Psoas muscle (tissue), 8 donors: ENCODE data around the gene SARDH. TPM values are rescaled to one million over a fixed set of nuclear protein-coding genes. Genes with fewer than 3 reads are reported as not detected.
A peak's percentile ranks its signal among the peaks of the same experiment; 100 is the strongest.

Experiments
- ATAC-seq, 4 donors: fragments of 200-7000 bp; cut with Tn5 transposase; one replicate each; pipeline ENCODE4 v1.9.1; 2020; ENCODE audit warnings: moderate library complexity in 3 of 4, mild to moderate bottlenecking in 2 of 4
- DNase-seq, 2 donors: peaks; one replicate each; pipeline ENCODE4 v3.0.0-alpha.2; 2020
- H3K27ac ChIP-seq: fragments of 200-600 bp; one replicate; pipeline ENCODE4 v1.8.0; 2022
- H3K27me3 ChIP-seq, 3 donors: fragments of 200-600 bp in 1 of 3; one replicate each; pipeline versions ENCODE4 v1.6.1 to v1.8.0; 2013 to 2022; ENCODE audit warnings: low read length in 2 of 3, mild to moderate bottlenecking in 2 of 3, moderate library complexity in 1 of 3; ENCODE audit not compliant: insufficient read depth in 3 of 3
- H3K36me3 ChIP-seq, 2 donors: fragments of 200-600 bp in 1 of 2; one replicate each; pipeline versions ENCODE4 v1.6.1 to v1.8.0; 2013 to 2022; ENCODE audit warnings: low read depth in 1 of 2, mild to moderate bottlenecking in 1 of 2, moderate library complexity in 1 of 2; ENCODE audit not compliant: insufficient read depth in 1 of 2
- H3K4me1 ChIP-seq: fragments of 200-600 bp; one replicate; pipeline ENCODE4 v1.8.0; 2022
- H3K4me3 ChIP-seq: fragments of 200-600 bp; one replicate; pipeline ENCODE4 v1.8.0; 2022; ENCODE audit warnings: mild to moderate bottlenecking
- H3K9me3 ChIP-seq: fragments of 200-600 bp; one replicate; pipeline ENCODE4 v1.8.0; 2022
- CTCF ChIP-seq: fragments of 200-600 bp; IDR thresholded peaks from one replicate; pipeline ENCODE4 v1.8.0; 2022; ENCODE audit warnings: antibody characterized with exemption
- WGBS, 3 donors: extraction: QIAGEN DNeasy Blood & Tissue Kit; methylation state at CpG; one replicate each; pipeline versions ENCODE4 v1.1.6 to v1.1.7; 2013; 5-methylcytosine and 5-hydroxymethylcytosine counted together
- intact Hi-C, 2 donors: fragments of 100-400 bp; cut with DNase I; formaldehyde crosslinking; loops; one replicate each; pipeline versions ENCODE4 v1.11.0 to v1.14.2; 2022
- polyA plus RNA-seq, 3 donors: library from polyadenylated mRNA; stranded (reverse); fragments of 200-250 nt; gene quantifications; one replicate each; pipeline ENCODE4 v1.2.3, GENCODE V29; 2013
- total RNA-seq, 4 donors: library from RNA; stranded (reverse); fragmentation: NEBNext Ultra II Directional in 2 of 4; extraction: Animal tissue kit (Norgen Biotek cat#: 25700) in 2 of 4; gene quantifications; one replicate each; pipeline versions ENCODE4 v1.2.1 to v1.2.4, GENCODE V29; 2021 to 2023
- donor health status: healthy with polysubstance abuse.
- donor health status: DM: no; HTN: no; CAD: no; lungs with moderate emphysema.
- donor health status: Bipolar disorder and iron deficiency.
- donor health status: healthy.
- donor health status: DM: yes; HTN: yes; CAD: no.
- donor health status: DM: no; HTN: no; CAD: no.
- donor health status: DM: no; HTN: no; CAD: no.
- donor health status: DM: yes; HTN: yes; CAD: no.

The SARDH gene
- total and polyA plus RNA-seq, 7 donors = 0.16 to 2.5 (median 0.62) TPM

DNA sequence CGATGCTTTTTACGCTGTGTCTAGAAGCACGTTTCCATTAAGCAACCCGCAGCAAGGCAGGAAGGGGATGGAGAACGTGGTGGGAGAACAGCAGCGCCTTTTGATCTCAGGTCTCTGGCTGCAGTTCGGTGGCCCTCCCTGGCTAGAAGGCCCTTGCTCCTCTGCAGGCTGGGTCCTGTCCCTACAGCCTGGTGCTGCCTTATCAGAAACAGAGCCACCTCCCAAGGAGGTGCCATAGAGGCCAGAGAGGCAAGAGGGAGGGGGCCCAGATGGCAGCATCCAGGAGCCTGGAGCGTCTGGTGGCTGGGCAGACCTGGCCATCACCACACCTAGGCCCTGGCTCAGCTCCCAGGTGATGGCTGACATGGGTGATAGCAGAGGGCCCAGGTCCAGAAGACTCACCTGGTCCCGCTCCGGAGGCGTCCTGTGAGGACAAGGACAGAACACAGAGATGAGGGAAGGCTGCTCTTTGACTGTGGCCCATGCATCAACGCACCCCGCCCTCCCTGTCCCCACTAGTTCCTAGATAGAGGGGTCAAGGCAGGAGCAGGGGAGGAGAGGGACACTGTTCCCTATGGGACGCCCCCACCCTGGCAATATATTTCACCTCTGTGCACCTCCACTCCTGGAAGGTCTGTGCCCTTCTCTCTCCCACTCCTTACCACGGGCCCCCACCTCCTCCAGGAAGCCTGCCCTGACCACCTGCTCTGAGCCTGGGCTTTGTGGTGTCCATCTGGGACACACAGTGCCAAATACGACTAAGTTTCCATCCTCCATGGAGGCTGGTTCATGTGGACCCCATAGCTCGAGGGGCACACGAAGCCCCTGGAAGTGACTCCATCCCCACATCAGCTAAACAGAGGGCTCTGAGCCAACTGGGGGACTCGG is 41.6 kb upstream of the SARDH start:
- no peaks in the 10 kb centered on the region for H3K36me3 ChIP-seq
- H3K27me3 ChIP-seq = no peaks in the 10 kb centered on the region
- no peaks in the 10 kb centered on the region for H3K4me1 ChIP-seq
- WGBS, 3 donors = 93 to 95% (median 95%) methylated on average over 19 of the region's 19 CpGs
- H3K9me3 ChIP-seq = no peaks in the 10 kb centered on the region
- no peak overlapping the region for H3K4me3 ChIP-seq
- no peak for TF ChIP-seq CTCF
- intact Hi-C loops = no loop called here
- ATAC-seq (no peak), DNase-seq (peak; percentile 9 to 45)
- H3K27ac ChIP-seq = no peak overlapping the region

GRCh38 chr9:133779081-133779480 is 40.9 kb upstream of the SARDH start:
- no peaks in the 10 kb centered on the region for H3K9me3 ChIP-seq
- H3K4me3 ChIP-seq = no peak overlapping the region
- DNase-seq (peak; percentile 0 to 8), ATAC-seq (no peak)
- intact Hi-C loops = no loop called here
- WGBS, 3 donors = 88 to 97% (median 90%) methylated on average over 8 of the region's 8 CpGs
- H3K4me1 ChIP-seq = no peaks in the 10 kb centered on the region
- no peaks in the 10 kb centered on the region for H3K27me3 ChIP-seq
- no peak for TF ChIP-seq CTCF
- H3K36me3 ChIP-seq = no peaks in the 10 kb centered on the region
- no peak overlapping the region for H3K27ac ChIP-seq

DNA sequence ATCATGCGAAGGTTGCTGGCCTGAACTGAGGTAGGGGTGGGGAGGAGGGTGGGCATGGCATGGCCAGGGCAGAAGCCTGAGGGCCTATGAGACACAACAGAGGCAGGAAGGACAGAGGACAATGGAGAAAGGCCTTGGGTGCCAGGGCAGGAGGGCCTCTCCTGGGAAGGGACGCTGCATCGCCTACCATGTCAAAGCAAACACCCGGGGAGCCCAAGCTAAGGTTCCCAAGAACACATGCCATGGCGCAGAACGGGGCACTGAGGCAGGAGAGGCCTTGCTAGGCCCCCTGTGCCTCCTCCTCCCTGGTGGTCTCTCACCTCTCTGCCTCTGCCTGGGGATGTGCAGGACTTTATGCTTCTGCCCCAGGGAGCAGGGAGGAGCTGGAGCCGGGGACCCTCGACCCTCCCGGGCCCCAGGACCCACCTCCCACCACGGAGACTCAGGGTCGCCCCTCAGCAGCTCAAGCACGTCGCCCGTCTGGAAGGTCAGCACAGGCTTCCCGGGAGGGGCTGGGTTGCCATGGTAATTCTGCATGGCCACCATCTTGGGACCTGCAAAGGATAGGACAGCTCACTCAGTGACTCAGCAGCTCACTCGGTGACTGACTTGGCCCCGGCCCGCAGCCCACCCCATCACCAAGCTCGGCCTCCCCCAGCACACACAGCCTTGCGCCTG is 40.3 kb upstream of the SARDH start:
- no peak overlapping the region for H3K27ac ChIP-seq
- no peak for TF ChIP-seq CTCF
- H3K9me3 ChIP-seq = no peaks in the 10 kb centered on the region
- H3K36me3 ChIP-seq = no peaks in the 10 kb centered on the region
- intact Hi-C loops = no loop called here
- H3K27me3 ChIP-seq = no peaks in the 10 kb centered on the region
- WGBS, 3 donors = 91 to 94% (median 92%) methylated on average over 17 to 20 of the region's 20 CpGs
- H3K4me3 ChIP-seq = no peak overlapping the region
- ATAC-seq (no peak), DNase-seq (peak; percentile 5 to 27)
- no peaks in the 10 kb centered on the region for H3K4me1 ChIP-seq

- Histone ChIP-seq H3K27me3 (no peaks in the 10 kb centered on the region), H3K9me3 (no peaks in the 10 kb centered on the region), H3K36me3 (no peaks in the 10 kb centered on the region), H3K27ac (no peak overlapping the region), H3K4me1 (no peaks in the 10 kb centered on the region), H3K4me3 (no peak overlapping the region)
- no peak for TF ChIP-seq CTCF
- DNase-seq = peak; percentile 9 to 24
- ATAC-seq = no peak
- intact Hi-C loops = no loop called here
- WGBS, 3 donors = 80 to 92% (median 84%) methylated on average over 14 of the region's 14 CpGs
Measured at GRCh38 chr9:133777871-133778270, 39.7 kb upstream of the SARDH start.
